OCI-LY1 (cell line): ENCODE results near the gene FBLN7.

ENCODE experiments used
- H2AFZ ChIP-seq: fragments of 200-600 bp; sonication (generic), shearing (Covaris generic); 2 replicates; pipeline ENCODE4 v1.6.0; 2014; ENCODE audit warnings: antibody characterized with exemption, mild to moderate bottlenecking, low read length
- H3F3A ChIP-seq: fragments of 200-600 bp; sonication (generic), shearing (Covaris generic); 2 replicates; pipeline ENCODE4 v1.6.0; 2014; ENCODE audit warnings: mild to moderate bottlenecking, antibody characterized with exemption, low read length, moderate library complexity; ENCODE audit not compliant: insufficient read depth
- H3K27ac ChIP-seq: fragments of 200-600 bp; sonication (generic); 2 replicates; pipeline ENCODE4 v1.5.1; 2014; ENCODE audit warnings: low read length, mixed run types, mild to moderate bottlenecking, low read depth; ENCODE audit not compliant: poor library complexity, severe bottlenecking
- H3K27me3 ChIP-seq: fragments of 200-600 bp; sonication (generic); 2 replicates; pipeline ENCODE4 v1.6.0; 2014; ENCODE audit warnings: antibody characterized with exemption, mild to moderate bottlenecking, low read length, moderate library complexity; ENCODE audit not compliant: insufficient read depth
- H3K36me3 ChIP-seq: fragments of 200-600 bp; sonication (generic); 2 replicates; pipeline ENCODE4 v1.6.1; 2014; ENCODE audit warnings: mild to moderate bottlenecking, antibody characterized with exemption, low read length, moderate library complexity, mixed read lengths; ENCODE audit not compliant: insufficient read depth
- H3K4me1 ChIP-seq: fragments of 200-600 bp; sonication (generic); 2 replicates; pipeline ENCODE4 v1.5.1; 2014; ENCODE audit warnings: mild to moderate bottlenecking, low read length, moderate library complexity; ENCODE audit not compliant: insufficient read depth, severe bottlenecking
- H3K4me2 ChIP-seq: fragments of 200-600 bp; sonication (generic), shearing (Covaris generic); 2 replicates; pipeline ENCODE4 v1.6.1; 2014; ENCODE audit warnings: low read length
- H3K4me3 ChIP-seq: fragments of 200-600 bp; sonication (generic); 2 replicates; pipeline ENCODE4 v1.5.1; 2014; ENCODE audit warnings: low read length, low read depth, mild to moderate bottlenecking, mixed read lengths; ENCODE audit not compliant: poor library complexity, severe bottlenecking
- H3K79me2 ChIP-seq: fragments of 200-600 bp; shearing (Covaris generic); 2 replicates; pipeline ENCODE4 v1.6.1; 2016; ENCODE audit warnings: mixed run types, low read length, mixed read lengths; ENCODE audit not compliant: insufficient read depth
- H3K9ac ChIP-seq: fragments of 200-600 bp; sonication (generic), shearing (Covaris generic); 2 replicates; pipeline ENCODE4 v1.6.1; 2014; ENCODE audit warnings: mild to moderate bottlenecking, low read length, mixed read lengths
- H3K9me2 ChIP-seq: fragments of 200-600 bp; sonication (generic), shearing (Covaris generic); 2 replicates; pipeline ENCODE4 v1.6.1; 2014; ENCODE audit warnings: low read depth, mild to moderate bottlenecking, low read length, mixed read lengths
- H3K9me3 ChIP-seq: fragments of 200-600 bp; shearing (Covaris generic); 2 replicates; pipeline ENCODE4 v1.6.1; 2014; ENCODE audit warnings: low read length, mixed read lengths
- H4K20me1 ChIP-seq: fragments of 200-600 bp; sonication (generic), shearing (Covaris generic); 2 replicates; pipeline ENCODE4 v1.6.0; 2016; ENCODE audit warnings: mild to moderate bottlenecking, low read length; ENCODE audit not compliant: insufficient read depth
- CTCF ChIP-seq: fragments of 200-600 bp; sonication (generic), shearing (Covaris generic); IDR thresholded peaks from 2 replicates; pipeline ENCODE4 v1.5.1; 2017; ENCODE audit warnings: mild to moderate bottlenecking, antibody characterized with exemption, low read length, moderate library complexity, mixed read lengths
- EZH2 ChIP-seq: fragments of 200-600 bp; sonication (generic), shearing (Covaris generic); IDR thresholded peaks from 2 replicates; pipeline ENCODE4 v1.8.0; 2017; ENCODE audit warnings: borderline replicate concordance, mixed run types, mild to moderate bottlenecking, antibody characterized with exemption, low read length, moderate library complexity, mixed read lengths

Gene FBLN7

DNA sequence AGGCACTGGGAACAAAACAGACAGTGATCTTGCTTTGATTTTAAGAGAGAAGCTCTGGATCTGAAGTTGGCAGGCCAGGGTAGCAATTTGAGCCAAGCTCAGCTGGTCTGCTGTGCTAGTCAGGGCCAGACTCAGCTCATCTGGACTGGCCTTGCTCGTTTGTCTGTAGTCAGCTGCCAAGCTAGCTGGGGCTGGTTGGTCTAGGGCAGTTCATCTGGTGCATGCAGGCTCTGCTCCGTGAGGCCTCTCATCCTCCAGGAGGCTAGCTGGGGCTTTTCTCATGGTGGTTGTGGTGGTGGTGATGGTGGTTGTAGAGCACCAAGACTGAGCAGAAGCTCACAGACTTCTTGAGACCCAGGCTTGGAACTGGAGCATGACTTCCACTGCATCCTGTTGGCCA, 10.3 kb downstream of the FBLN7 start:
- Histone ChIP-seq H2AFZ (no peak overlapping the region), H3K4me1 (peaks cover 14% of the 10 kb centered on the region), H3K27ac (no peak overlapping the region), H3F3A (no peaks in the 10 kb centered on the region), H3K27me3 (no peaks in the 10 kb centered on the region), H3K9me3 (no peaks in the 10 kb centered on the region), H3K4me2 (no peak overlapping the region), H3K4me3 (no peak overlapping the region), H4K20me1 (no peaks in the 10 kb centered on the region), H3K79me2 (no peaks in the 10 kb centered on the region), H3K36me3 (no peaks in the 10 kb centered on the region), H3K9ac (no peak overlapping the region), H3K9me2 (no peaks in the 10 kb centered on the region)
- no peak for TF ChIP-seq EZH2
- no peak for TF ChIP-seq CTCF

- Histone ChIP-seq H3K36me3 (no peaks in the 10 kb centered on the region), H3K27me3 (no peaks in the 10 kb centered on the region), H3K4me1 (peaks cover 14% of the 10 kb centered on the region), H3K9me2 (no peaks in the 10 kb centered on the region), H3K4me2 (no peak overlapping the region), H3K79me2 (no peaks in the 10 kb centered on the region), H3K27ac (no peak overlapping the region), H2AFZ (no peak overlapping the region), H3K9ac (no peak overlapping the region), H4K20me1 (no peaks in the 10 kb centered on the region), H3K4me3 (no peak overlapping the region), H3F3A (no peaks in the 10 kb centered on the region), H3K9me3 (no peaks in the 10 kb centered on the region)
- no peak for TF ChIP-seq CTCF
- no peak for TF ChIP-seq EZH2
These were observed 11.0 kb downstream of the FBLN7 start for GRCh38 chr2:112149194-112149593.

DNA sequence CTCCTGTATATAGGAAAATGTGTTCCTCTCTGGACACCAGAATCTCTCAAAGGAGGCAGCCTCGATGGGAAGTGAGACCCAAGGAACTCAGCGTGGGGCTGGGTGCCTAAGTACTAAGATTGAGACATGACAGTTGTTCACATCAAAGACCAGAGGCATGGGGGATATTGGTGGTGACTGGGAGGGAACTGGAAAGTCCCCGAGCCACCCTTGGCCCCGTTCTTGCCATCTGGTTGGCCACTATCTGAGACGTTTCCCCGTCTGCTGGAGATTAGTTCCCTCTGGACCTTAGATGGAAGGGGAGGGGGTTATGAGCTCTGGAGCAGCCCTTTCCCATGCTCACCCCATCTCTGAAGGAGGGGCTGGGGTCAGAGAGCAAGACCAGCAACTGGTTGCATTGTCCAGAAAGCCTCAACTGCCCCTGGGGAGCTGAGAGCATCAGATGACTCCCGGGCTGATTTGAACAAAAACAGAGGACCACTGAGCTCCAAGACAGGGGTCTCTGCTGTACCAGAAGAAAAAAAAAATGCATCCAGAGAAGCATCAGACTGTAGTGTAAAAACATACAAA, 11.8 kb downstream of the FBLN7 start:
- H3K27ac ChIP-seq = no peak overlapping the region
- H3K79me2 ChIP-seq = no peaks in the 10 kb centered on the region
- H3K9me3 ChIP-seq = no peaks in the 10 kb centered on the region
- peaks cover 19% of the 10 kb centered on the region for H3K4me1 ChIP-seq
- H3K4me3 ChIP-seq = no peak overlapping the region
- H4K20me1 ChIP-seq = no peaks in the 10 kb centered on the region
- H3K9ac ChIP-seq = no peak overlapping the region
- no peaks in the 10 kb centered on the region for H3F3A ChIP-seq
- no peaks in the 10 kb centered on the region for H3K36me3 ChIP-seq
- no peaks in the 10 kb centered on the region for H3K9me2 ChIP-seq
- H2AFZ ChIP-seq = no peak overlapping the region
- no peaks in the 10 kb centered on the region for H3K27me3 ChIP-seq
- H3K4me2 ChIP-seq = no peak overlapping the region
- TF ChIP-seq CTCF = no peak
- no peak for TF ChIP-seq EZH2
